GM21723 (cell line): ENCODE measurements around the gene MCM6.
"Not testable (repeated sequence)": the region's sequence is repeated elsewhere in the genome, so short reads cannot be mapped to it uniquely, and the experiment has no call there.

ENCODE experiments used
- ATAC-seq: cut with Tn5 transposase; IDR thresholded peaks from one replicate; pipeline ENCODE4 v1.9.1; 2021; ENCODE audit warnings: mild to moderate bottlenecking, moderate library complexity; ENCODE audit not compliant: unreplicated experiment

The MCM6 gene

GRCh38 chr2:135876066-135876711 lies at the start of gene MCM6:
TSS of gene MCM6 (minus strand) at chr2:135876443. CDS start at chr2:135876365, 78 bp downstream.
- ATAC-seq: peak; percentile 89

GRCh38 chr2:135925571-135925970 lies 49.3 kb upstream of the MCM6 start:
- no peak for ATAC-seq

- peak; percentile 48 for ATAC-seq
Measured at GRCh38 chr2:135916207-135916606, 40.0 kb upstream of the MCM6 start.

- ATAC-seq: no peak
Measured at GRCh38 chr2:135914485-135914884, 38.2 kb upstream of the MCM6 start.

GRCh38 chr2:135913727-135914365 lies 37.6 kb upstream of the MCM6 start:
- ATAC-seq: no peak

GRCh38 chr2:135909976-135910375 lies 33.7 kb upstream of the MCM6 start:
- no peak for ATAC-seq

GRCh38 chr2:135905679-135906078 lies 29.4 kb upstream of the MCM6 start:
- ATAC-seq: no peak

GRCh38 chr2:135904341-135904989 lies 28.2 kb upstream of the MCM6 start:
- no peak for ATAC-seq

- ATAC-seq: no peak
Measured at GRCh38 chr2:135903650-135904049, 27.4 kb upstream of the MCM6 start.

GRCh38 chr2:135899567-135899966 lies 23.3 kb upstream of the MCM6 start:
- ATAC-seq: no peak

- no peak for ATAC-seq
Measured at GRCh38 chr2:135898234-135898786, 22.1 kb upstream of the MCM6 start.

GRCh38 chr2:135894930-135895329 lies 18.7 kb upstream of the MCM6 start:
- ATAC-seq: no peak

GRCh38 chr2:135893374-135893794 lies 17.1 kb upstream of the MCM6 start:
- no peak for ATAC-seq

- no peak for ATAC-seq
Measured at GRCh38 chr2:135890835-135891234, 14.6 kb upstream of the MCM6 start.

- no peak for ATAC-seq
Measured at GRCh38 chr2:135890149-135890548, 13.9 kb upstream of the MCM6 start.

- ATAC-seq: not testable (repeated sequence)
Measured at GRCh38 chr2:135888587-135888986, 12.3 kb upstream of the MCM6 start.

GRCh38 chr2:135885709-135886108 lies 9.5 kb upstream of the MCM6 start:
- no peak for ATAC-seq

GRCh38 chr2:135882415-135882814 lies 6.2 kb upstream of the MCM6 start:
- no peak for ATAC-seq

- not testable (repeated sequence) for ATAC-seq
Measured at GRCh38 chr2:135876770-135877169, 527 bp upstream of the MCM6 start.

GRCh38 chr2:135875491-135876065 lies 665 bp downstream of the MCM6 start:
- peak; percentile 62 for ATAC-seq

GRCh38 chr2:135874777-135875365 lies 1.4 kb downstream of the MCM6 start:
- no peak for ATAC-seq
